ENCODE data around the gene ZNF595. TPM values are rescaled to one million over a fixed set of nuclear protein-coding genes. Genes with fewer than 3 reads are reported as not detected.

ZNF595 gene
- total RNA-seq, 1 experiment from 2014 or later: 36.7 TPM

- peak within 1 kb of the TSS; percentile 55 to 84 for H3K4me3 ChIP-seq (ENCODE audit: low read depth in 2 of 2, low read length in 2 of 2)
- in situ Hi-C loops (cut with HindIII; ENCODE audit: low pct_unique_long_range_greater_than_20kb, low sequenced_read_pairs) (no loop called here), intact Hi-C loops (cut with micrococcal nuclease; ENCODE audit: unreplicated experiment) (no loop called here)
- H3K36me3 ChIP-seq (ENCODE audit: control insufficient read depth, insufficient read depth, low read length): no peaks in the 10 kb centered on the region; the same call in 1 of the 2 replicates
- CTCF ChIA-PET: interaction anchor here (0.6 kb wide), 1 partner anchor 354 kb away, joined by 3 read pairs; no protein-coding TSS in a partner anchor
- BruUV-seq (replicated peaks): no TSS peak
- ATAC-seq (peak; percentile 98), DNase-seq (ENCODE audit: low read depth, low spot score) (peak; percentile 86)
- H3K4me1 ChIP-seq (ENCODE audit: control insufficient read depth, insufficient read depth, low read length): no peaks in the 10 kb centered on the region
- POLR2A ChIA-PET: no interaction called here
- peaks cover 5% of the 10 kb centered on the region; the same call in 1 of the 2 replicates for H3K9me3 ChIP-seq (ENCODE audit: control insufficient read depth, insufficient read depth, low read depth, low read length)
- TF ChIP-seq CTCF (IDR thresholded peaks at IDR 0.05) (no peak), SIN3A (IDR thresholded peaks at IDR 0.05; ENCODE audit: borderline replicate concordance, insufficient read depth, low read depth, low read length) (0 out of 2 replicates have a peak, but pooled peaks have one; percentile 63), TCF7L2 (IDR thresholded peaks at IDR 0.05; ENCODE audit: low read depth, low read length) (0 out of 2 replicates have a peak, but pooled peaks have one; percentile 21), POLR2AphosphoS5 (IDR thresholded peaks at IDR 0.05; ENCODE audit: low read depth, low read length) (peak; percentile 90), REST (IDR thresholded peaks at IDR 0.05; ENCODE audit: insufficient read depth in 1 of 2, low read depth in 2 of 2, low read length in 1 of 2) (no peak)
- no peaks in the 10 kb centered on the region for H3K27me3 ChIP-seq (ENCODE audit: control insufficient read depth, insufficient read depth, low read length)
- H3K27ac ChIP-seq (ENCODE audit: low read length): peak within 1 kb of the TSS; percentile 93
These were observed 71.4 kb downstream of the ZNF595 start, which contains the start of gene ZNF718 for GRCh38 chr4:124275-125081. Gene ZNF718 (plus strand): TSS chr4:124501. CDS start chr4:124671, 170 bp downstream.

- in situ Hi-C loops (cut with HindIII; ENCODE audit: low pct_unique_long_range_greater_than_20kb, low sequenced_read_pairs): no loop called here
- TF ChIP-seq TCF7L2 (IDR thresholded peaks at IDR 0.05; ENCODE audit: low read depth, low read length) (no peak), SIN3A (IDR thresholded peaks at IDR 0.05; ENCODE audit: borderline replicate concordance, insufficient read depth, low read depth, low read length) (0 out of 2 replicates have a peak, but pooled peaks have one; percentile 9), POLR2AphosphoS5 (IDR thresholded peaks at IDR 0.05; ENCODE audit: low read depth, low read length) (no peak), REST (IDR thresholded peaks at IDR 0.05; ENCODE audit: insufficient read depth in 1 of 2, low read depth in 2 of 2, low read length in 1 of 2) (no peak), CTCF (IDR thresholded peaks at IDR 0.05) (no peak)
- ATAC-seq (peak; percentile 66), DNase-seq (ENCODE audit: low read depth, low spot score) (no peak)
- no TSS peak for BruUV-seq (replicated peaks)
- ChIA-PET CTCF (no interaction called here), POLR2A (no interaction called here)
- intact Hi-C loops (cut with micrococcal nuclease; ENCODE audit: unreplicated experiment): no loop called here
- no peaks in the 10 kb centered on the region for H3K27me3 ChIP-seq (ENCODE audit: control insufficient read depth, insufficient read depth, low read length)
- peak overlapping the region; percentile 55 to 84 for H3K4me3 ChIP-seq (ENCODE audit: low read depth in 2 of 2, low read length in 2 of 2)
- no peaks in the 10 kb centered on the region; the same call in 1 of the 2 replicates for H3K36me3 ChIP-seq (ENCODE audit: control insufficient read depth, insufficient read depth, low read length)
- H3K4me1 ChIP-seq (ENCODE audit: control insufficient read depth, insufficient read depth, low read length): no peaks in the 10 kb centered on the region
- peak overlapping the region; percentile 93 for H3K27ac ChIP-seq (ENCODE audit: low read length)
- peaks cover 5% of the 10 kb centered on the region; the same call in 1 of the 2 replicates for H3K9me3 ChIP-seq (ENCODE audit: control insufficient read depth, insufficient read depth, low read depth, low read length)
These were observed 72.1 kb downstream of the ZNF595 start for GRCh38 chr4:125091-125771.
